ENCODE results near the gene GFY. TPM values are rescaled to one million over a fixed set of nuclear protein-coding genes. Genes with fewer than 3 reads are reported as not detected.
A peak's percentile ranks its signal among the peaks of the same experiment; 100 is the strongest.

GFY gene
- total RNA-seq, 4 donors from 2014 or later = not detected

GRCh38 chr19:49391581-49392399 lies 33.4 kb upstream of the GFY start:
- Histone ChIP-seq H3K9me3 (no peaks in the 10 kb centered on the region), H3K4me1 (no peaks in the 10 kb centered on the region), H3K36me3 (no peaks in the 10 kb centered on the region), H3K27me3 (peaks cover 0 to 39% of the 10 kb centered on the region in 2 donors), H3K4me3 (no peak overlapping the region), H3K27ac (no peak overlapping the region)
- peak; percentile 59 to 65 for DNase-seq (ENCODE audit: low spot score in 2 of 2)
- WGBS, 2 donors = 20 to 23% methylated on average over 13 to 14 of the region's 14 CpGs
- TF ChIP-seq, protein P1, sequence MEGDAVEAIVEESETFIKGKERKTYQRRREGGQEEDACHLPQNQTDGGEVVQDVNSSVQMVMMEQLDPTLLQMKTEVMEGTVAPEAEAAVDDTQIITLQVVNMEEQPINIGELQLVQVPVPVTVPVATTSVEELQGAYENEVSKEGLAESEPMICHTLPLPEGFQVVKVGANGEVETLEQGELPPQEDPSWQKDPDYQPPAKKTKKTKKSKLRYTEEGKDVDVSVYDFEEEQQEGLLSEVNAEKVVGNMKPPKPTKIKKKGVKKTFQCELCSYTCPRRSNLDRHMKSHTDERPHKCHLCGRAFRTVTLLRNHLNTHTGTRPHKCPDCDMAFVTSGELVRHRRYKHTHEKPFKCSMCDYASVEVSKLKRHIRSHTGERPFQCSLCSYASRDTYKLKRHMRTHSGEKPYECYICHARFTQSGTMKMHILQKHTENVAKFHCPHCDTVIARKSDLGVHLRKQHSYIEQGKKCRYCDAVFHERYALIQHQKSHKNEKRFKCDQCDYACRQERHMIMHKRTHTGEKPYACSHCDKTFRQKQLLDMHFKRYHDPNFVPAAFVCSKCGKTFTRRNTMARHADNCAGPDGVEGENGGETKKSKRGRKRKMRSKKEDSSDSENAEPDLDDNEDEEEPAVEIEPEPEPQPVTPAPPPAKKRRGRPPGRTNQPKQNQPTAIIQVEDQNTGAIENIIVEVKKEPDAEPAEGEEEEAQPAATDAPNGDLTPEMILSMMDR (IDR thresholded peaks at IDR 0.05) = peak; percentile 63 to 91 (median 75)
- TF ChIP-seq EP300 (IDR thresholded peaks at IDR 0.05) = no peak

GRCh38 chr19:49393881-49394280 lies 31.3 kb upstream of the GFY start:
- Histone ChIP-seq H3K36me3 (no peaks in the 10 kb centered on the region), H3K4me1 (no peaks in the 10 kb centered on the region), H3K27ac (no peak overlapping the region), H3K9me3 (no peaks in the 10 kb centered on the region), H3K4me3 (no peak overlapping the region), H3K27me3 (peaks cover 0 to 28% of the 10 kb centered on the region in 2 donors)
- 41 to 50% methylated on average over 4 to 5 of the region's 5 CpGs for WGBS, 2 donors
- DNase-seq (ENCODE audit: low spot score in 2 of 2) = no peak
- no peak for TF ChIP-seq POLR2A (IDR thresholded peaks at IDR 0.05)
- no peak for TF ChIP-seq EP300 (IDR thresholded peaks at IDR 0.05)
- TF ChIP-seq, protein P1 (IDR thresholded peaks at IDR 0.05) = no peak

GRCh38 chr19:49395581-49396407 lies 29.4 kb upstream of the GFY start:
- Histone ChIP-seq H3K4me1 (no peaks in the 10 kb centered on the region), H3K27me3 (peaks cover 0 to 11% of the 10 kb centered on the region in 2 donors), H3K9me3 (no peaks in the 10 kb centered on the region), H3K27ac (no peak overlapping the region), H3K36me3 (no peaks in the 10 kb centered on the region), H3K4me3 (no peak overlapping the region)
- TF ChIP-seq POLR2A (IDR thresholded peaks at IDR 0.05) = no peak
- TF ChIP-seq, protein P1 (IDR thresholded peaks at IDR 0.05) = no peak
- TF ChIP-seq EP300 (IDR thresholded peaks at IDR 0.05) = no peak
- 71 to 86% methylated on average over 15 of the region's 15 CpGs for WGBS, 2 donors
- DNase-seq (ENCODE audit: low spot score in 2 of 2) = no peak

DNA sequence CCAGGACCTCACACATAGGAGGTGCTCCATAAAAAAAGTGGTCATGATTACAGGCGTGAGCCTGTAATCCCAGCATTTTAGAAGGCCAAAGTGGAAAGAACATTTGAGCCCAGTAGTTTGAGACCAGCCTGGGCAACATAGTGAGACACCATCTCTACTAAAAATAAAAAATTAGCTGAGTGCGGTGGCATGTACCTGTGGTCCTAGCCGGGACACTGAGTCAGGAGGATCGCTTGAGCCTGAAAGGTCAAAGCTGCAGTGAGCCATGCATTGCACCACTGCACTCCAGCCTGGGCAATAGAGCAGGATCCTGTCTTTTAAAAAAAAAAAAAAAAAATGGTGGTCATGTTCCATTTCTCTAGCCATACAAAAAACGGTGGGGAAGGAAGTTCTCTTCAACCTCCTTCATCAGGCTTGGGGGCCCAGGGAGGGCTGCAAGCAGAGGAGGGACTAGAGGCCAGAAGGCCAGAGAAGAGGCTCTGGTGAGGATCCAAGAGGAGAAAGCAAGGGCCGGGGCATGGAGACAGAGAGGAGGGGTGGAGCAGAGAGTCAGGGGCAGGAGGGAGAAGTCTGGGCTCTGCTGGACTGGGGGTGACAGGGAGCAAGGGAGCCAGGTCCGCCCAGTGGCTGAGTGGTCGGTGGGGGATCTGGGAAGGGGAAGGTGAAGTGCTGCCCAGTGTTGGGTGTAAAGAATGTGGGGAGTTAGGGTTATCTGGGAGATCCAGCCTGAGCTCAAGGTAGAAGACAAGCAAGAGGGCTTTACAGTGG lies 28.3 kb upstream of the GFY start:
- Histone ChIP-seq H3K27ac (no peak overlapping the region), H3K27me3 (peaks cover 0 to 11% of the 10 kb centered on the region in 2 donors), H3K36me3 (no peaks in the 10 kb centered on the region), H3K9me3 (no peaks in the 10 kb centered on the region), H3K4me1 (no peaks in the 10 kb centered on the region), H3K4me3 (no peak overlapping the region)
- 73 to 76% methylated on average over 8 of the region's 8 CpGs for WGBS, 2 donors
- DNase-seq (ENCODE audit: low spot score in 2 of 2) = no peak
- TF ChIP-seq, protein P1 (IDR thresholded peaks at IDR 0.05) = no peak
- TF ChIP-seq POLR2A (IDR thresholded peaks at IDR 0.05) (no peak), EP300 (IDR thresholded peaks at IDR 0.05) (no peak)

All from tibial nerve (tissue), 4 donors.